Measurements from ENCODE around the gene DLX3.

DLX3 gene

GRCh38 chr17:49992191-49992932 is 2.7 kb downstream of the DLX3 start:
- no peak for DNase-seq (ENCODE audit: low read depth)

GRCh38 chr17:49991409-49991808 is 3.6 kb downstream of the DLX3 start:
- no peak for DNase-seq (ENCODE audit: low read depth)

- DNase-seq (ENCODE audit: low read depth), result no peak
Observed at GRCh38 chr17:49990921-49991320, 4.1 kb downstream of the DLX3 start.

- DNase-seq (ENCODE audit: low read depth), result no peak
Observed at GRCh38 chr17:49990331-49990730, 4.7 kb downstream of the DLX3 start.

GRCh38 chr17:49989518-49989880 is 5.5 kb downstream of the DLX3 start:
- DNase-seq (ENCODE audit: low read depth), result no peak

- DNase-seq (ENCODE audit: low read depth), result no peak
Observed at GRCh38 chr17:49987681-49988441, 7.2 kb downstream of the DLX3 start.

GRCh38 chr17:49987290-49987585 is 7.8 kb downstream of the DLX3 start:
- DNase-seq (ENCODE audit: low read depth), result no peak

GRCh38 chr17:49986396-49987289 is 8.4 kb downstream of the DLX3 start:
- no peak for DNase-seq (ENCODE audit: low read depth)

- DNase-seq (ENCODE audit: low read depth), result no peak
Observed at GRCh38 chr17:49985310-49985990, 9.6 kb downstream of the DLX3 start.

- no peak for DNase-seq (ENCODE audit: low read depth)
Observed at GRCh38 chr17:49984776-49985175, 10.2 kb downstream of the DLX3 start.

GRCh38 chr17:49984283-49984682 is 10.7 kb downstream of the DLX3 start:
- DNase-seq (ENCODE audit: low read depth), result no peak

GRCh38 chr17:49980703-49981197 is 14.3 kb downstream of the DLX3 start:
- DNase-seq (ENCODE audit: low read depth), result no peak

GRCh38 chr17:49979748-49980479 is 15.1 kb downstream of the DLX3 start:
- no peak for DNase-seq (ENCODE audit: low read depth)

- no peak for DNase-seq (ENCODE audit: low read depth)
Observed at GRCh38 chr17:49978501-49978900, 16.5 kb downstream of the DLX3 start.

- DNase-seq (ENCODE audit: low read depth), result no peak
Observed at GRCh38 chr17:49977463-49978389, 17.3 kb downstream of the DLX3 start.

- no peak for DNase-seq (ENCODE audit: low read depth)
Observed at GRCh38 chr17:49976828-49977202, 18.2 kb downstream of the DLX3 start.

- no peak for DNase-seq (ENCODE audit: low read depth)
Observed at GRCh38 chr17:49976163-49976827, 18.7 kb downstream of the DLX3 start.

- DNase-seq (ENCODE audit: low read depth), result no peak
Observed at GRCh38 chr17:49975531-49975930, 19.5 kb downstream of the DLX3 start.

- DNase-seq (ENCODE audit: low read depth), result no peak
Observed at GRCh38 chr17:49973271-49973615, 21.8 kb downstream of the DLX3 start.
